Activated B cell treated with CpG ODN at 0.5 μM for 24 hours (primary cell): ENCODE measurements around the gene ZNF480. TPM values are rescaled to one million over a fixed set of nuclear protein-coding genes. Genes with fewer than 3 reads are reported as not detected.

ENCODE experiments used
- ATAC-seq: fragments of 200-7000 bp; cut with Tn5 transposase; one replicate; pipeline ENCODE4 v1.10.0; 2021; ENCODE audit warnings: low read depth, mild to moderate bottlenecking, moderate library complexity
- CTCF ChIA-PET: fragments of 350-600 bp; sonication (Branson Sonifier 250); formaldehyde crosslinking; loops from one replicate; lab custom pipeline; 2021; ENCODE audit warnings: antibody characterized with exemption; lab: Charles Lee
- POLR2A ChIA-PET: fragments of 350-600 bp; sonication (Branson Sonifier 250); formaldehyde crosslinking; loops from one replicate; lab custom pipeline; 2021; ENCODE audit warnings: antibody characterized with exemption; lab: Charles Lee
- DNase-seq: peaks from one replicate; pipeline ENCODE4 v3.0.0; 2022
- H3K27ac Mint-ChIP-seq: one replicate; pipeline ENCODE4 v1.8.0; 2020; ENCODE audit warnings: mixed read lengths
- H3K27me3 Mint-ChIP-seq: one replicate; pipeline ENCODE4 v1.8.0; 2021; ENCODE audit warnings: mixed read lengths
- H3K36me3 Mint-ChIP-seq: one replicate; pipeline ENCODE4 v1.8.0; 2021; ENCODE audit warnings: low read depth, mixed read lengths
- H3K4me1 Mint-ChIP-seq: one replicate; pipeline ENCODE4 v1.8.0; 2021; ENCODE audit warnings: mixed read lengths
- H3K4me3 Mint-ChIP-seq: one replicate; pipeline ENCODE4 v1.8.0; 2020; ENCODE audit warnings: mild to moderate bottlenecking, mixed read lengths
- H3K9me3 Mint-ChIP-seq: one replicate; pipeline ENCODE4 v1.8.0; 2020; ENCODE audit warnings: mixed read lengths
- CTCF ChIP-seq: fragments of 200-600 bp; IDR thresholded peaks from one replicate; pipeline ENCODE4 v1.8.0; 2022; ENCODE audit warnings: antibody characterized with exemption, mild to moderate bottlenecking
- intact Hi-C: fragments of 100-400 bp; cut with micrococcal nuclease; formaldehyde crosslinking; loops from one replicate; pipeline ENCODE4 v1.15.1; 2024
- total RNA-seq: library from RNA; stranded (reverse); gene quantifications from 2 replicates; pipeline ENCODE4 v1.2.3, GENCODE V29; 2022

ZNF480 gene
- total RNA-seq, 1 donor from 2014 or later = 25.5 TPM

GRCh38 chr19:52307275-52307674, 10.3 kb downstream of the ZNF480 start:
- H3K9me3 Mint-ChIP-seq = peaks cover 50% of the 10 kb centered on the region
- TF ChIP-seq CTCF = no peak
- H3K36me3 Mint-ChIP-seq = peaks cover 89% of the 10 kb centered on the region
- H3K27ac Mint-ChIP-seq = no peak overlapping the region
- CTCF ChIA-PET = no interaction called here
- no peaks in the 10 kb centered on the region for H3K27me3 Mint-ChIP-seq
- POLR2A ChIA-PET = no interaction called here
- no peak overlapping the region for H3K4me3 Mint-ChIP-seq
- ATAC-seq = no peak
- H3K4me1 Mint-ChIP-seq = no peaks in the 10 kb centered on the region
- DNase-seq = no peak
- intact Hi-C loops = no loop called here

DNA sequence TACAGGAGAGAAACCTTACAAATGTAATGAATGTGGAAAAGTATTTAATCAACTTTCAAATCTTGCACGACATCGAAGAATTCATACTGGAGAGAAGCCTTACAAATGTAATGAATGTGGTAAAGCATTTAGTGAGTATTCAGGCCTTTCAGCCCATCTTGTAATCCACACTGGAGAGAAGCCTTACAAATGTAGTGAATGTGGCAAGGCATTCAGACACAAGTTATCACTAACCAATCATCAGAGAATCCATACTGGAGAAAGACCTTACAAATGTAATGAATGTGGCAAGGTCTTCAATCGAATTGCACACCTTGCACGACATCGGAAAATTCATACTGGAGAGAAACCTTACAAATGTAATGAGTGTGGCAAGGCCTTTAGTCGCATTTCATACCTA, 25.5 kb downstream of the ZNF480 start:
- Mint-ChIP-seq H3K27me3 (no peaks in the 10 kb centered on the region), H3K9me3 (peaks cover 54% of the 10 kb centered on the region), H3K36me3 (peaks cover 84% of the 10 kb centered on the region), H3K27ac (no peak overlapping the region), H3K4me3 (no peak overlapping the region), H3K4me1 (no peaks in the 10 kb centered on the region)
- intact Hi-C loops = no loop called here
- no peak for DNase-seq
- no peak for TF ChIP-seq CTCF
- ATAC-seq = no peak
- ChIA-PET POLR2A (no interaction called here), CTCF (no interaction called here)

GRCh38 chr19:52331757-52332156, 34.8 kb downstream of the ZNF480 start:
- H3K27me3 Mint-ChIP-seq = no peaks in the 10 kb centered on the region
- H3K36me3 Mint-ChIP-seq = peaks cover 21% of the 10 kb centered on the region
- peaks cover 37% of the 10 kb centered on the region for H3K9me3 Mint-ChIP-seq
- no peak overlapping the region for H3K4me3 Mint-ChIP-seq
- ChIA-PET POLR2A (no interaction called here), CTCF (interaction anchor here (0.6 kb wide), 1 partner anchor 1018 kb away, joined by 3 read pairs; no protein-coding TSS in a partner anchor)
- intact Hi-C loops = no loop called here
- ATAC-seq (no peak), DNase-seq (no peak)
- H3K27ac Mint-ChIP-seq = no peak overlapping the region
- no peak for TF ChIP-seq CTCF
- peaks cover 7% of the 10 kb centered on the region for H3K4me1 Mint-ChIP-seq

DNA sequence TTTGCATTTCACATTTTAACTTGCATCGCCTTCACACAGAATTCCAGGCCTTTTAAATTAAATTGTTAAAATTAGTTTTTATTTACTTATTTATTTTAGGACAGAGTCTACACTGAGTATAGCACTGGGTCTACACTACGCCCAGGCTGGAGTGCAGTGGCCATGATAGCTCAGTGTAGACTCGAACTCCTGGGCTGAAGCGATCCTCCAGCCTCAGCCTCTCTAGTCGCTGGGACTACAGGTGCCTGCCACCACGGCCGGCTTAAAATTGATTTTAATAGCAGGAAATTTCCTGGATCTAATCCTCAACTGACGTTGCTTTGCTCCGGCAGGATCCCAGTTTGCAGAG, 38.8 kb downstream of the ZNF480 start:
- DNase-seq (no peak), ATAC-seq (peak; percentile 19)
- ChIA-PET CTCF (no interaction called here), POLR2A (interaction anchor here (0.8 to 1.2 kb wide), 3 partner anchors 34 to 146 kb away, joined by 3 to 10 read pairs (median 7); partner anchors contain the start of genes PPP2R1A, ZNF528 and ZNF880)
- H3K4me3 Mint-ChIP-seq = peak overlapping the region; percentile 97
- H3K36me3 Mint-ChIP-seq = peaks cover 28% of the 10 kb centered on the region
- peaks cover 32% of the 10 kb centered on the region for H3K9me3 Mint-ChIP-seq
- TF ChIP-seq CTCF = no peak
- peak overlapping the region; percentile 93 for H3K27ac Mint-ChIP-seq
- peaks cover 14% of the 10 kb centered on the region for H3K4me1 Mint-ChIP-seq
- no peaks in the 10 kb centered on the region for H3K27me3 Mint-ChIP-seq
- intact Hi-C loops = loop anchor here (1.0 to 2.0 kb wide), 4 partner anchors 33 to 400 kb away; partner anchors contain the start of genes ZNF611, ZNF701 and ZNF880

DNA sequence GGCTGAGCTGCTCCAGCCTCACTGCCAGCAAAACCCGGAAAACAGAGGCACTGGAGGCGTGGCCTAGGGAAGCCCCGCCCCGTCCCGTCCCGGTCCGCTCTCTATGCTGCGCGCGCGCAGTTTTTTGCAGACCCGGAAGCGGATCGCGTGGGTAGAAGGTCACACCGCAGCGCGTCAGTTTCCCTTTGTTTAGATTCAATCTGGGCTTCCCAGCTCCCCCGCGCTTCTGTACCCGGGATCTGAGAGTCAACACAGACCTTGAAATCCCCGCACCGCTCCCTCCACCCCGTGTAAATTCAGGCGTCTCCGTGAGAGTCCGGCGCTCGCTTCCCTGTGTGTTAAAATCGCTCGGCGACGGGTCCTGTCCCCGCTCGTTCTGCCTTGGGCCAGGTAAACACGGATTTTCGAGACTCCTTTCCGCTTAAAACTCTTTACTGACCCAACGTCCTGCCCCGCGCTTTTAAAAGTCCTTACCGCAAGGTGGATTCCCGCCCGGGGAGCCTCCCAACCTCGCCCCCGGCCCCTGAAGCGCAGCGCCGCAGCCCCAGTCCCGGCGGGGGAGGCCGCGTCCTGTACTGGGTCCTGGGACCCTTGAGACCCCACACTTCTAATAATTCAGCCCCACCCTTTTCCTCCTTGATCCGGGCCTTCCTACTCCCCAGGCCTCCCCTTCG, 39.3 kb downstream of the ZNF480 start, which contains the start of gene ZNF610:
ZNF610 (plus strand) TSS at position 127 of the 674 bp plus-strand sequence. CDS start 12,930 bp downstream, outside the sequence.
- intact Hi-C loops = loop anchor here (1.0 to 2.0 kb wide), 4 partner anchors 33 to 399 kb away; partner anchors contain the start of genes ZNF611, ZNF701 and ZNF880
- peak; percentile 84 for DNase-seq
- Mint-ChIP-seq H3K27me3 (no peaks in the 10 kb centered on the region), H3K27ac (peak within 1 kb of the TSS; percentile 93), H3K9me3 (peaks cover 27% of the 10 kb centered on the region), H3K4me3 (peak within 1 kb of the TSS; percentile 97), H3K36me3 (peaks cover 28% of the 10 kb centered on the region), H3K4me1 (peaks cover 14% of the 10 kb centered on the region)
- POLR2A ChIA-PET = interaction anchor here (0.5 to 1.2 kb wide), 6 partner anchors 33 to 768 kb away, joined by 3 to 12 read pairs (median 6); partner anchors contain the start of genes PPP2R1A, ZNF528 and ZNF880
- ATAC-seq = peak; percentile 96
- no peak for TF ChIP-seq CTCF
- CTCF ChIA-PET = no interaction called here
